HG03097 (cell line): ENCODE results near the gene STPG1.

Experiments
- ATAC-seq: cut with Tn5 transposase; IDR thresholded peaks from one replicate; pipeline ENCODE4 v1.9.1; 2021; ENCODE audit not compliant: unreplicated experiment, low FRiP score

STPG1 gene

DNA sequence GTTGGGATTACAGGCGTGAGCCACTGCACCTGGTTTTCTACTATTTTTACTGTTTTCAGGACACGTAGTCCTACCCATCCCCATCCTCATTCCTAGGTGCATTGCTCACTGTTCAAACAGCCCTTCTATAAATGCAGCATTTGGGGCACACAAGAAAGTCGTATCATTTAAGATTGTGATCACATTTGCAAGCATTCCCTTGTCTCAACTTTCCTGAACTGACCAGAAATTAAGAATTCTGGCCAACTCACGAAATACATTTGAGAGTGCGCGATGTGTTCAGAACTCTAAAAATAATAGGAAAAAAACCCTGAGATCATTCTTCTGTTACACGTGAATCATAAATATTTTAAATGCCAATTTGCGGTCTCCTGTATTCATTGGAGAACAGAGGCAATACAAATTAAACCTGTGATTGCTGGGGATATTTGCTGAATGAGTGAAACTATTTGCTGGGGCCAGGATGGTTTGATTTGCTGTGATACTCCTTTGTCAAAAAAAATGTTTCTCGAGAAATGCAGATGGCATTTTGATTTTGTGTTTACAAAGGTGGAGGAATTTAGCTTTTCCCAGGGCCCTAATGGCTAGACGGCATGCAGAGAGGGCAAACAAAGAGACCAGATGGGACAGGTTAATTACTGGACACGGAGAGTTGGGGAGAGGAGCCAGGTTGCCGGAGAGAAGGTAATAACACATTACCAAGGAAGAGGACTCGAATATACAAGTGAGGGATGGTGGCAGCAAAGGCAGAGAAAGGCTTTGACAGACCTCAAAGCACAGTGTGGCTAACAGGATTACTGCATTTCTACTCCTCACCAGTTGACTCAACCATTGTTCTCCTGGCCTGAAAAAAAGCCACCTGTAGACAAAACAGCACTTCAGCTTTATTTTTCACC is 38.4 kb downstream of the STPG1 start:
- ATAC-seq: no peak

DNA sequence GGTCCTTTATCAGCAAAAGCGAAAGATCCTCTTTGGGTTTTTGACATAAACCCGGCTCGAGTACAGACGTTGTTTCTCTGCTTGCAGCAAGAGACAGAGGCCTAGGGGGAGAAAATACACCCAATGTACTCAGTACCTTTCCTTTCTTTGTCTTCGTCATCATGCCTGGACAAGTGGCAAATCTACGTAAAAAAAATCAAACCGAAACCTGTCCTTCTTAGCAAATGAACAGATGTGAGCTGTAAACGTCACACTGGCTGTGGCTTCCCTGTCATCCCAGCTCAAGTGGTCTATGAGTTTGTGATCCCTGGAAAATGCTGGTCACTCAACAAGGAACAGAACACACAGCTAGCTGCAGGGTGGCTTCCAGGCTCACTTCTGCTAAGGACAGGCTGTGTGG is 39.9 kb downstream of the STPG1 start:
- ATAC-seq: no peak

DNA sequence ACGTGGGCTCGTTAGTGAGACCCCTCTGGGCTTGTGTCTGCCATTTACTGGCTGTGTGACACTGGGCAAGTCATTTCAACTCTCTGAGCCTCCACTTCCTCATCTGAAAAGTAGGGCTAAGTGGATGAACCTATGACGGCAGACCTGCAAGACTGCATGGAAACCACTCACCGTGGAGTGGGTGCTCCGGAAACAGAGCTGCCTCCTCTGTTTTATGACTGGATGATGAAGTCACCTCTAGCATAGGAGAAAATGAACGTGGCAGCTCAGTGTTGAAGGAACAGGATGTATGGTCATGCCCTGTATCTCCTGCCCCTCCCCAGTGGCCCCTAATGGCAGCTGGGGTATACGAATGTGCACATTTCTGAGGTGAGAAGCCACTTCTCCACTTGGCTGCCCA is 40.5 kb downstream of the STPG1 start:
- no peak for ATAC-seq

DNA sequence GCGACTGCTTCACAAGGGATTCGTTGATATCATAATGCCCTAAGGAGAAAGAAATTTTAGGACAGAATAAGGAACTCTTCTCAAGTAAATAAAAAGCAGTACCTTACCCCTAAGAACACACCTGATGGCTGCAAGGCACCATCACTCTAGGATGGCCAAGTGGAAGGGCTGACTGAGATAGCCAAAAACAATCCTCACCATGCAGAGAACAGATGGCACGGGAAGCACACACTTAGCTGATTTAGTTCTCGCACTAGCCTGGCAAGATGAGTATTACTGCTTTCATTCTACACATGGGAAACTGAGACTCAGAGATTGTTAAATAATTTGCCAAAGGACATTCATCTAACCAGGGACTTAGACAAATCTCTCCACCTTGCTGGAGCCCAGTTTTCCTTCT is 43.8 kb downstream of the STPG1 start:
- no peak for ATAC-seq

DNA sequence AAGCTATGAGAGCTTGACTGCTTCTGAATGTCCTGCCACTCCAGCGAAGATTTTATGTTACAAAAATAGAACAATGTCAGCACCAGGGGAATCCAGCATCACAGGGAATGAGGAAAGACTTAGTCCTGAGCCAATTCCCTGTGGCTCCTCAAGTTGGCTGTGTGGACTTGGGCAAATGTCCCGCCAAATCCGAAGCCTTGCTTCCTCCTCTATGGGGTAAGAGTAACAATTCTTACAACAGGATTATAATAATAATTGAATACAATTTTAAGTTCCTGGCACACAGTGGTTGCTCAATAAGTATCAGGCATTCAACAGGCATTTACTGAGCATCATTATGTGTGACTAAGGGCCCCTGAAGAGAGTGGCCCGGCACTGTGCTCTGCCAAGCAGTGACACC is 44.4 kb downstream of the STPG1 start:
- ATAC-seq: no peak

DNA sequence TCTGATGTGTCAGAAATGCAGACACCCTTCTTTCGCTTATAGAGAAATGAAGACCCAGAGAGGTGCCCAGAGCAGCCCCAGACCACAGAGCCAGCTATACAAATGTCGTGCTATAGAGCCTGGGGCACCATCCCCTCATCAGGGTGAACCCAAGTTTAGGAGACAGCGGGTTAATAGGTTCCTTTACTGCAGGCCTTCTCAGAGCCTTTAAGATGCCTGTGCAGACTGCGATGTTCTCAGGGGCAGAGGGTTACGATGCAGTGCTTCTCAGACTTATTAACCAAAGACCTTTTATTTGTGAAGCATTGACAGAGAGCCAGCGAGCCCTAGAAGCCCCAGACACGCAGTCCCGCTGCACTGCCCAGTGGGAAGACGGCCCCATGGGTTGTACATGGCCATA is 46.9 kb downstream of the STPG1 start:
- ATAC-seq: no peak

DNA sequence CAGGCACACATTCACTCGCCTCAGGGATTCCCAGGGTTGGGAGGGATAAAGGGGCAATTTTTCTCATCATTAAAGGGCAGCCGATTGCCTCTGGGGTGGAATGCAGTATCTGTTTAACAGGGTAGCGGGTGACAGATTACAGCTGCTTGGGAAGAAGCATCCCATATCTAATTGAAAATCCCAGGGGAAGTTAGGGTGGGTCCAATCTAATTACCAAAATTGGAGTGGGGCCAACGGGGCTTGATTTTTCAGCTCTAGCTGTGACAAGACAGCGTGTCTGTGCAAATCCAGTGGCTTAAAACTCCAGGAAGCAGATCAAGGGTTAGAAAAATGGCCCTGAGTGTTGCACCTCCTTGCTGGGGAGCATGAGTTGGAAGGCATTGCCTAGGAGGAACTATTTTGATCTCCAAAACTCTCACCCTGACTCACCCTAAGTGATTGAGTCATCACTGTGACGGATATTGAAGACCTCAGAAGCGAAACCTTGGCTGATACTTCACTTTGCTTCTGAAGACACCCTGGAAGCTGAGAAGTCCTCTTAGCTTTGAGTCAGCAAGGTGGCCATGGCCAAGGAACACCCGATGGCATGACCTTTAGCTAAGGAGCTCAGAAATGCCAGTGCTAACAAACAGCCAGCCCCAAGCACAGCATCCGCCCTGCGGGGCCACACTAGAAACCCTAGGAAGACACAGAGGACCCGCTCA is 48.5 kb downstream of the STPG1 start:
- ATAC-seq: no peak

DNA sequence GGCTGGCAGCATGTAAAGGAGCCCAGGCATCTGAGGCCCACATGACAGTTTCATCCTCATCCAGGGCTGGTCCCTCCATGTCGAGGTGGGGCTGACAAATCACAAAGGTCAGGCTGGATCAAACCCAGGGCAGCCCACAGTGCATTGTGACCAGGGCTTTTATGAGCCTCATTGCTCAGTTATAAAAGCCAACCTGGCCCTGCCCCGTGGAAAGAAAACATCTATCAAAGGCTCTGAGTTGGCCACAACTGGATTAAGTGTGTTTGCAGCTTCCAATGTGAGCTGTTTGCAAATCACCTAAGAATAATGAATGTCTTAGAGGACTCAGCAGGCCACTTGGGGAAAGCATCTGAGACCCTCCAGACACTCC is 49.0 kb downstream of the STPG1 start:
- ATAC-seq: no peak

DNA sequence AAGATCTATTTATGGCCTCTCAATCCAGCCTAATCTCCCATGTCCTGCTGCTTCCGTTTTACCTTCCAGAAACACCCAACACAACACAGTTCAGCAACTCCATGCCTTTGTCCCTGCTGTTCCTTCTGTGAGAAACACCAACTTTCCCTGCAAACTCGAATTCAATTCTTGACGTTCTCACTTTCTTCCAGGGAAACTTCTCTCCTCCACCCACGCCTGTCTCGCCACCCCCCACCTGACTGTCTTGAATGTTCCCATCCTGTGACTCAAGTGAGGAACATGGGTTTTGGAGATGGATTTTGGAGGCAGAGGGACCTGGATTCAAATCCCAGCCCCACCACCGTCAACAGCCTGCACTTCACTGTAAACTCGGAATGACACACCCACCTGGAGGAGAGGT is 49.6 kb downstream of the STPG1 start:
- no peak for ATAC-seq

DNA sequence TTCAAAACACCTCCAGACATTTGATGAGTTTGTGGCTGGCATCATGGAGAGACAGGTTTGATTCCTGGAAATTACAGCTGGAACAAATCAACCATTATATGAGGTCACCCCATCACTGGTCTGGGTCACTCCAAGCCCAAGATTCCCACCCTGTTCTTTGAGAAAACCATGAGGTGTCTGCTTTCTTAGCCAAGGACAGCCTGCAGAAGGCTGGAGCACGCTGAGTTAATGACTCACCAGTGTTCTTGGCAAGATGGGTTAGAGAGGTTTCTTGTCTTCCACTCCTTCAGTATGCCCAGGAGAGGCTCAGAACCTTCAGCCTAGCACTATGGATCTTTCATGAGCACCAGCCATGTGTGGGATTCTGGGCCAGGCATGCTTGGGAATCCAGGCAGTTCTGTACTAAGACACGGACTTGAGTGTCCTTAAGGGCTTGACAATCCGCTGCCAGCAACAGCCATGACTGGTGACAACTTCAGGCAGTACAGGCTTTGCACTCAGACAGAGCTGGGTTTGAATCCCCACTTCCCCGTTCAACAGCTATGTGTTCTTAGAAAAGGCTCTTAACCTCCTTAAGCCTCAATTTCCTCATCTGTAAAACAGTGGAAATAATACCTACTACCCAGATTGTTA is 50.5 kb downstream of the STPG1 start:
- no peak for ATAC-seq

DNA sequence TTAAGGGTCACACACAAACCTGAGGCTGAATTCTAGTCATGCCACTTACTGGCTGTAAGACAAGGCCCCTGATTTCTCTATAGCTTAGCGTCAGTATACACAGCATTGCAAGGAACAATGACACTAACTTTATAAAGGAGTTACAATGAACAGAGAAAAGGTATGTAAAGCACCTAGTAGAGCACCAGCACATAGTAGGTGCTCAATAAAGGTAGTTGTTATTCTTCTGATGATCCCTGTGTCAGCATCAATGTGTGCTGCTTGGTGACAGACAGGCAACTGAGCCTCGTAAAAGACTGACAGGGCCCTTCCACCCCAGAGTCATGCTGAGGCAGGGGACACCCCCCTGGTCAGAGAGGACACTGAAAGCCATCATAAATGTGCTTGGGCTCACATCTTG is 51.2 kb downstream of the STPG1 start:
- no peak for ATAC-seq

DNA sequence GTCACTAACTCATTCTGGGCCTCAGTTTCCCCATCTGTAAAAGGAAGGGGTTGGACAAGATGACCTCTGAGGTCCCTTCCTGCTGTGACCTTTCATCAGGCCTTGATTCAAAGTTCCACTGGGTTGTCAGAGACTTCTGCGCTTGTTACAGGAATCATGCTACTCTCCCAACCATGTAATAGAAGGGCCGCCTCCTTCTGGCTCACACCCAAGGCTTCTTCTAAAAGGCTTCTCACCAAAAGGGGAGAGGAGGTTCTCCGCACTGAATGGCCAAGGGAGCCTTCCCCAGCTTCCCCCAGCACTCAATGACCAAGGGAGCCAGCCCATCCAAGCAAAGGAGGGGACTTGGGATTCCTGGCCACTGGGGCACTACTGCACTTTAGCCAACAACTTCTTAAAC is 51.8 kb downstream of the STPG1 start:
- ATAC-seq: no peak

DNA sequence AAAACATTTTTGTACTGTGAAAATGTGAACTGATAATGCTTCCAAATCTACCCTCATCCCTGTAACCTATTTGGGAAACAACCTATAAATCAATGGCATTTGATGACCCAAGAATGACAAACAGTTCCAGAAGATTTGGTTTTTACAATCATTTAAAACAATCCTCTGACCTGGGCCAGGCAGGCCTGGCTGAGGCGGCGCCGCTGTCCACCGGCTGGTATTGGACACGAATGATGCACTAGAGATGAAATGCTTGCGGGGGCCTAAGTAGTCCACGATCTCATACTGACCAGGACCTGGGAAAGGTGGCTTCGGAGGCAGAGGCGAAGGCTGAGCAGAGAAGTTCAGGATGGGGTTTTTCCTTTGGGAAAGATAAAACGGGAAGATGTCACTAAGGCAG is 52.9 kb downstream of the STPG1 start:
- ATAC-seq: no peak

DNA sequence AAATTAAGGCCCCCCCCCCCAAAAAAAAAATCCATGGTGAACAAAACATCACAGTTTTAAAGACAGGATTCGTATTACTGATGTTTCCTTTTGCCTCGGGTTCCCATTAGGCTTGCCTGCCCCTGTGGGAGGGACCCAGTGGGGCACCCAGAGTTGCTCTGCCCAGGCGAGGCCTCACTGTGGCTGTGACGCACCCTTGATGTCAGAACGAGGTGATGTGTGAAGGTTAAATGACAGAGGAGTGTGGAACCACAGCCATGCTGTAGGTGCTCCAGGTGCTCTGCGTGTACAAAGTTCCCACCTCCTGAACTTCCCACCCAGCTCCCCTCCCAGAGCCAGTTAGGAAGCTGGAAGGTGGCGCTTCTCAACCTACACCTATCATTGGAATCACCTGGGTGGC is 56.5 kb downstream of the STPG1 start:
- ATAC-seq: no peak

DNA sequence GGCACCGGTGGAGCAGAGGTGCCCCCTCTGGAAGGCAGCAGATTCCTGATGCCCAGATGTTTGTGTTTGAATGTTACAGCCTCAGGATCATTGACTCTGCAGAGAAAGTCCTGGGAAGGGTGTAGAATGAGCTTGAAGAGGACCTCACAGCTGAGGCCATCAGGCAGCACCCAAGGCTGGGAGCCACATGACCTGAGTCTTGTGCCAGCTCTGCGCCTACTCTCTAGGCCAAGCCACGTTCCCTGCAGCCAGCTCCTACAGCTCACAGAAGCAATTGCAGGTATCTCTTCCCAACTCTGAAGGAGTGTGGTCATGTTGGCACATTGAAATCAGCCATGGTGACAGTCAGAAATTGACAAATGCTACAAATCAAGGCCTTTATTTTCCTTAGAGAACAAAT is 58.1 kb downstream of the STPG1 start:
- ATAC-seq: no peak

DNA sequence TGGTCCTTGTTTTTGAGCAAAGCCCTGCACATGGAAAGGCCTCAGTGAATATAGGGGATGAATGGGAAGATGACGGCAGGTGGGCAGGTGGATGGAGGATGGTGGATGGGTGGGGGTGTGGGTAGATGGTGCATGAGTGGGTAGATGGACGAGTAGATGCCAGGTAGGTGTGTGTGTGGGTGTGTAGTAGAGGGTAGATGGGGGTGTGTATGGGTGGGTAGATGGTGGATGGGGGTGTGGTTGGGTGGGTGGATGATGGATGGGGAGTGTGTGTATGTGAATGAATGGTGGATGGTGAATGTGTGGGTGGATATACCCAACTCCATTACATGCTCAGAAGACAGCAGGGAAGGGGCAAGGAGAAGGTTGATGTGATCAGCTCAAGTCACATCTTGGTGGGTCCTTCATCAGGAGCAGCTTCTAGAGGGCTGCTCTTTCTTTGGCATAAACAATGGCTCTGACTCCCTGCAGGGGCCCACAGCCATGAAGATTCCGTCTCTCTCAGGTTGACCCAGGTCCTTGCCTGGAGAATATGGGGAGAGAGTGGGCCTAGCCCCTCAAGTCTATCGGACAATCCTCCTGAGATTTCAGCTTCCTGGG is 60.2 kb downstream of the STPG1 start:
- ATAC-seq: no peak

DNA sequence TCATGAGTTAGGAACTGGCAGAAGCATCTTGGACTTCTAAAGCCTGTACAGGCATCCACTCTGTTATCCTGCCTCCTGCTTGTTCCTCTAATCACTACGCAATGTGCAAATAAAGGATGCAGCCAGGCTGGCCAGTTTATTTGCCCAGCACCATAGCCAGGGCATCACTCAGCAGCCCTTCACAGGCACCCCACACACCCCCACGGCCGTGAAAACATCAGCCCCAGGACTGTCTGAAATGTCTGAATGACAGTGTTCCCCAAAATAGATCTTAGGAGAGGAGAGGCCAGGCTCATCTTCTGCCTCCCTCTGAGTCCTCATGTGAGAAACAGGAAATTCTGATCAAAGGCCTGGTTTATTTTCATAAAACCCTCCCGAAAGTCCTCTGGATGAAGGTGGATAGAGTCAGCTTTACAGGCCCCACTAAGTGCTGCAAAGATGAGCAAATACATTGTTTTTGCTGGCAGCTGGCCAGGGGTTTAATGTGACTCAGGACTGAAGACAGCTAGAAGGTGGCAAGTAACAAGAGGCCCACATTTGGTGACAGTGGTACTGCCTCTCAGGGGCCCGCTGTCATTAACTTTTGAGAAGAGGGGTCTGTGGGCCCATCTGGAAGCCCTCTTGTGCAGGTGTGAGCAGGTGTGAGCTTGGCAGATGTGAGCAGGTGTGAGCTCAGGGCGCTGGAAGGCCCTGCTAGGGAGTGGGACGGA is 61.5 kb downstream of the STPG1 start:
- ATAC-seq: no peak

DNA sequence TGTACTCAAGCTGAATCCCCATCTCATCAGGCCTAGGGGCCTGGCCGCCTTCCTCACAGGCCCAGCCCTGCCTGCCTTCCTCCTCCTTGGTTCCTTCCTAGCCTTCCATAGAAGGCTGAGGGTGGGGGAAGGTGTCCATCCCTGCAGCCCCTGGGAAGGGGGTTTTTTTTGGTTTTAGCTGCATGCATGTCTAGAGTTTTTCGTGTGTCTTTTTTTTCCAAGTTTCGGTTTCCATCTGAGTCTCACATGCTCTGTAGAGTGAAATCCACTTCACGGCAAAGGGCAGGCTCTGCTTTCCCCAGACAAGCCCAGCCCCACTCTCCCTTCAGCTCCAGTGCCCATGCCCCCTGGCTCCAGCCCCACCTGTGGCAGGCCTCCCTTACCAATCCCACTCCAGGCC is 62.3 kb downstream of the STPG1 start:
- ATAC-seq: no peak

DNA sequence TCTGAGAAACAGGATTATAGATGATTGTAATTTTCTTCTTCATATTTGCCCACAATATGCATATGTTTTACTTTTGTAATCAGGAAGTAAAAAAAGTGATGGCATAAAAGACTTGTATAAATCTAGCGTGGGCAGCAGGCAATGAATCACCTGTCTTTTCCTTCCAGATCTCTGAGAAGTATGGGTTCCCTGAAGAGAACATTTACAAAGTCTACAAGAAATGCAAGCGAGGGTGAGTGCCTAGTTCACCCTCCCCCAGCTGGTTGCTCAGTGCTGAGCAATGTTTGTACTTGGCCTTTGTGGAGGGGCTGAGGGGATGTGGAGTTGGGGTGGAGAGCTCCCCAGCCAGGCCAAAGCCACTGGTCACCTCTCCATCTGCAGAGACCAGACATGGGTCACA is 63.7 kb downstream of the STPG1 start:
- ATAC-seq: no peak

DNA sequence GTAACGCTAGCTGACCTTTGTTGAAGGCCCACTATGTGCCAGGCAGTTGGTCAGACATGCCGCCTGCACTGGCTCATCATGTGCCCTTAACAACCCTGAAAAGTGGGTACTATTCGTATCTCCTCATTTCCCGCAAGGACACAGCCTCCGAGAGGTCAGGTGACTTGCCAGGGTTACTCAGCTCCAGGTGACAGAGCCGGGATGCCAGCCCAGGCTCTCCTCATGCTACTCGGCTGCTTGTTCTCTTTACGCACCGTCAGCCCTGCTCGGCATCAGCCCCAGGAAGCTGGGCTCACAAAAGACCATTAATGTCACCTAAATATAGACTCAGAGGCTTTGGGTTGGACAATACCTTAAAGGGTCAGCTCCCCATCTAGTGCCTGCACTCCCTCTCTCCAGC is 65.4 kb downstream of the STPG1 start:
- no peak for ATAC-seq
